Natural killer cell (primary cell): ENCODE data around the gene GATB. TPM values are rescaled to one million over a fixed set of nuclear protein-coding genes. Genes with fewer than 3 reads are reported as not detected.

ENCODE experiments used
- ATAC-seq, 3 donors: fragments of 150-1000 bp in 2 of 3; fragments of 200-7000 bp in 1 of 3; cut with Tn5 transposase; 1 replicate in 1 of 3; 2 replicates in 2 of 3; pipeline ENCODE4 v1.10.0; 2021; ENCODE audit warnings: mild to moderate bottlenecking in 2 of 3, moderate library complexity in 2 of 3
- DNase-seq, 2 donors: peaks; one replicate each; pipeline versions ENCODE4 v3.0.0 to v3.0.0-alpha.2; 2013 to 2021; ENCODE audit warnings: mixed read lengths in 1 of 2
- H3K27ac ChIP-seq: one replicate; pipeline ENCODE4 v1.5.1; 2013; ENCODE audit warnings: mild to moderate bottlenecking, low read length
- H3K27me3 ChIP-seq: one replicate; pipeline ENCODE4 v1.6.1; 2013; ENCODE audit warnings: low read length; ENCODE audit not compliant: control insufficient read depth, insufficient read depth
- H3K36me3 ChIP-seq: one replicate; pipeline ENCODE4 v1.6.1; 2013; ENCODE audit warnings: low read length; ENCODE audit not compliant: control insufficient read depth, insufficient read depth
- H3K4me1 ChIP-seq: one replicate; pipeline ENCODE4 v1.6.1; 2013; ENCODE audit warnings: low read length; ENCODE audit not compliant: control insufficient read depth, insufficient read depth
- H3K4me3 ChIP-seq: one replicate; pipeline ENCODE4 v1.5.1; 2013; ENCODE audit warnings: low read length
- H3K9me3 ChIP-seq: one replicate; pipeline ENCODE4 v1.6.1; 2013; ENCODE audit warnings: low read length; ENCODE audit not compliant: control insufficient read depth, insufficient read depth
- H3K27ac Mint-ChIP-seq, 2 donors: one replicate each; pipeline ENCODE4 v1.8.0; 2022; ENCODE audit warnings: mild to moderate bottlenecking in 2 of 2, mixed read lengths in 2 of 2, moderate library complexity in 1 of 2
- H3K27me3 Mint-ChIP-seq, 2 donors: one replicate each; pipeline ENCODE4 v1.8.0; 2022; ENCODE audit warnings: low read depth in 2 of 2, mixed read lengths in 2 of 2
- H3K36me3 Mint-ChIP-seq: one replicate; pipeline ENCODE4 v1.8.0; 2022; ENCODE audit warnings: mixed read lengths
- H3K4me1 Mint-ChIP-seq, 2 donors: one replicate each; pipeline ENCODE4 v1.8.0; 2022; ENCODE audit warnings: mixed read lengths in 2 of 2
- H3K4me3 Mint-ChIP-seq: one replicate; pipeline ENCODE4 v1.8.0; 2022; ENCODE audit warnings: mild to moderate bottlenecking, moderate library complexity, mixed read lengths
- H3K9me3 Mint-ChIP-seq, 2 donors: one replicate each; pipeline ENCODE4 v1.8.0; 2022; ENCODE audit warnings: mixed read lengths in 2 of 2
- WGBS: methylation state at CpG from one replicate; pipeline ENCODE4 v1.1.7; 2013; ENCODE audit warnings: missing lambda C conversion rate; ENCODE audit not compliant: insufficient coverage; 5-methylcytosine and 5-hydroxymethylcytosine counted together
- intact Hi-C: fragments of 100-400 bp; cut with micrococcal nuclease; formaldehyde crosslinking; loops from one replicate; pipeline ENCODE4 v1.14.2; 2022
- total RNA-seq, 4 donors: library from RNA; stranded (reverse); fragments of 120-200 nt in 1 of 4; gene quantifications; one replicate each; pipeline versions ENCODE4 v1.2.3 to v1.2.4, GENCODE V29; 2013 to 2022
- TF ChIP-seq, protein P1 (sequence below): fragments of 200-600 bp; IDR thresholded peaks from one replicate; pipeline ENCODE4 v1.8.0; 2022; ENCODE audit warnings: antibody characterized with exemption

The GATB gene
- total RNA-seq, 3 donors from 2014 or later (not counting 1 experiment from before 2014, with no cell fraction given): 5.6 to 7.2 (median 6.3) TPM

DNA sequence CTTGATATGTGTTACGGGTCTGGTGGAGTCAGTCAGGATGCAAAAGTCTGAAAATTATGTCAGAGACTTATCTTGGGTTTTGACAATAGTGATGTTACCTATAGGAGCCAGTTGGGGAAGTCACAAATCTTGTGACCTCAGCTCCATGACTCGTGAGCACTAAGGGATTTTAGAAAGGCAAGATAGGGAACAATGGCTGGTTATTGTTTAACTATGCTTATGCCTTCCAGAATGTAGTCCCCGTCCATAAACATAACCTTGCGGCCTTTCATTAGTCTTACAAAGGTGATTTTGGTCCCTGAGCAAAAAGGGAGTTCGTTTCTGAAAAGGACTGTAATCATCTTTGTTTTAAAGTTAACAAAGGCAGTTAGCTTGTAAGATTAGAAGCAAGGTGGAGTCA lies 23.9 kb upstream of the GATB start:
- TF ChIP-seq, protein P1, sequence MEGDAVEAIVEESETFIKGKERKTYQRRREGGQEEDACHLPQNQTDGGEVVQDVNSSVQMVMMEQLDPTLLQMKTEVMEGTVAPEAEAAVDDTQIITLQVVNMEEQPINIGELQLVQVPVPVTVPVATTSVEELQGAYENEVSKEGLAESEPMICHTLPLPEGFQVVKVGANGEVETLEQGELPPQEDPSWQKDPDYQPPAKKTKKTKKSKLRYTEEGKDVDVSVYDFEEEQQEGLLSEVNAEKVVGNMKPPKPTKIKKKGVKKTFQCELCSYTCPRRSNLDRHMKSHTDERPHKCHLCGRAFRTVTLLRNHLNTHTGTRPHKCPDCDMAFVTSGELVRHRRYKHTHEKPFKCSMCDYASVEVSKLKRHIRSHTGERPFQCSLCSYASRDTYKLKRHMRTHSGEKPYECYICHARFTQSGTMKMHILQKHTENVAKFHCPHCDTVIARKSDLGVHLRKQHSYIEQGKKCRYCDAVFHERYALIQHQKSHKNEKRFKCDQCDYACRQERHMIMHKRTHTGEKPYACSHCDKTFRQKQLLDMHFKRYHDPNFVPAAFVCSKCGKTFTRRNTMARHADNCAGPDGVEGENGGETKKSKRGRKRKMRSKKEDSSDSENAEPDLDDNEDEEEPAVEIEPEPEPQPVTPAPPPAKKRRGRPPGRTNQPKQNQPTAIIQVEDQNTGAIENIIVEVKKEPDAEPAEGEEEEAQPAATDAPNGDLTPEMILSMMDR: no peak
- Mint-ChIP-seq H3K36me3 (no peaks in the 10 kb centered on the region), H3K4me1 (no peaks in the 10 kb centered on the region), H3K27me3 (peaks cover 22 to 63% of the 10 kb centered on the region in 2 donors), H3K4me3 (no peak overlapping the region), H3K9me3 (no peaks in the 10 kb centered on the region), H3K27ac (no peak overlapping the region)
- no peaks in the 10 kb centered on the region for H3K4me1 ChIP-seq
- H3K4me3 ChIP-seq: no peak overlapping the region
- H3K27me3 ChIP-seq: no peaks in the 10 kb centered on the region
- H3K36me3 ChIP-seq: no peaks in the 10 kb centered on the region
- intact Hi-C loops: no loop called here
- 80% methylated on average over 5 of the region's 5 CpGs for WGBS
- no peak overlapping the region for H3K27ac ChIP-seq
- H3K9me3 ChIP-seq: no peaks in the 10 kb centered on the region
- no peak for DNase-seq
- ATAC-seq: no peak

GRCh38 chr4:151783867-151784266 lies 23.1 kb upstream of the GATB start:
- no peaks in the 10 kb centered on the region for H3K9me3 Mint-ChIP-seq
- intact Hi-C loops: no loop called here
- no peak overlapping the region for H3K27ac ChIP-seq
- no peak for DNase-seq
- ATAC-seq: no peak
- H3K27me3 Mint-ChIP-seq: peaks cover 22 to 60% of the 10 kb centered on the region in 2 donors
- H3K4me3 Mint-ChIP-seq: no peak overlapping the region
- no peaks in the 10 kb centered on the region for H3K4me1 Mint-ChIP-seq
- H3K36me3 ChIP-seq: no peaks in the 10 kb centered on the region
- no peak overlapping the region for H3K4me3 ChIP-seq
- no peak overlapping the region for H3K27ac Mint-ChIP-seq
- no peaks in the 10 kb centered on the region for H3K36me3 Mint-ChIP-seq
- H3K27me3 ChIP-seq: no peaks in the 10 kb centered on the region
- TF ChIP-seq, protein P1: no peak
- H3K4me1 ChIP-seq: no peaks in the 10 kb centered on the region
- no peaks in the 10 kb centered on the region for H3K9me3 ChIP-seq

DNA sequence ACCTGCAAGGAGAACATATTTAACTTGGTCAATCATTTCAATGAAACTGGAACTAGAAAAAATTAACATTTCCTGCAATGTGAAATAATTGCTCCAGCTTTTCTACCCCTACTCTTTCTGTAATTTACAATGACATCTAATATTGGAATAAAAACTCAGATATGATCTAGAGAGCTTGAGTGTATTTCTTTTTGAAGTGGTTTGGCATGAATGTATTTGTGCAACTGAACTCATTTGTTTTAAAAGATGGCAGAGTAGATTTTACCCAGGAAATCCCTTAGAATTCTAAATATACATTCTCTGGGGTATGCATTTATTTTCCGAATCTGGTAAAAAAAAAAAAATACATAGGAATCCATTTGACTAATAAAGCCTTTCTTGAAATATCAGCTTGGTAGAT lies 21.5 kb upstream of the GATB start:
- H3K27me3 ChIP-seq: no peaks in the 10 kb centered on the region
- TF ChIP-seq, protein P1: no peak
- Mint-ChIP-seq H3K27me3 (peaks cover 18 to 55% of the 10 kb centered on the region in 2 donors), H3K36me3 (no peaks in the 10 kb centered on the region), H3K4me1 (no peaks in the 10 kb centered on the region), H3K4me3 (no peak overlapping the region), H3K27ac (no peak overlapping the region), H3K9me3 (no peaks in the 10 kb centered on the region)
- H3K4me3 ChIP-seq: no peak overlapping the region
- ATAC-seq (no peak), DNase-seq (no peak)
- no peaks in the 10 kb centered on the region for H3K4me1 ChIP-seq
- intact Hi-C loops: no loop called here
- no peak overlapping the region for H3K27ac ChIP-seq
- H3K9me3 ChIP-seq: no peaks in the 10 kb centered on the region
- H3K36me3 ChIP-seq: no peaks in the 10 kb centered on the region
- no CpG with 5 or more reads among the region's 1 CpG for WGBS

GRCh38 chr4:151781026-151781425 lies 20.2 kb upstream of the GATB start:
- TF ChIP-seq, protein P1: no peak
- H3K4me1 Mint-ChIP-seq: no peaks in the 10 kb centered on the region
- Histone ChIP-seq H3K27ac (no peak overlapping the region), H3K9me3 (no peaks in the 10 kb centered on the region), H3K4me3 (no peak overlapping the region), H3K36me3 (no peaks in the 10 kb centered on the region), H3K27me3 (no peaks in the 10 kb centered on the region), H3K4me1 (no peaks in the 10 kb centered on the region)
- H3K36me3 Mint-ChIP-seq: no peaks in the 10 kb centered on the region
- WGBS: 78% methylated on average over 5 of the region's 5 CpGs
- H3K4me3 Mint-ChIP-seq: no peak overlapping the region
- H3K27me3 Mint-ChIP-seq: peaks cover 22 to 61% of the 10 kb centered on the region in 2 donors
- DNase-seq (no peak), ATAC-seq (peak in 1 of 3 donors; percentile 12)
- intact Hi-C loops: no loop called here
- no peaks in the 10 kb centered on the region for H3K9me3 Mint-ChIP-seq
- no peak overlapping the region for H3K27ac Mint-ChIP-seq
